Measurements from ENCODE around the gene CEP97.
"Not testable (repeated sequence)": the region's sequence is repeated elsewhere in the genome, so short reads cannot be mapped to it uniquely, and the experiment has no call there.

CEP97 gene

DNA sequence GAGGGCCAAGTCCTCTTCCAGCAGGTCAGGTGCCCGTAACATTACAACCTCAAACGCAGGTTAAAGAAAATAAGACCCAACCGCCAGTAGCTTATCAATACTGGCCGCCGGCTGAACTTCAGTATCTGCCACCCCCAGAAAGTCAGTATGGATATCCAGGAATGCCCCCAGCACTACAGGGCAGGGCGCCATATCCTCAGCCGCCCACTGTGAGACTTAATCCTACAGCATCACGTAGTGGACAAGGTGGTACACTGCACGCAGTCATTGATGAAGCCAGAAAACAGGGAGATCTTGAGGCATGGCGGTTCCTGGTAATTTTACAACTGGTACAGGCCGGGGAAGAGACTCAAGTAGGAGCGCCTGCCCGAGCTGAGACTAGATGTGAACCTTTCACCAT is 30.9 kb upstream of the CEP97 start:
- not testable (repeated sequence) for H3F3A ChIP-seq (ENCODE audit: control insufficient read depth, insufficient read depth); H3K4me2 ChIP-seq (ENCODE audit: low read length); H3K79me2 ChIP-seq (ENCODE audit: control insufficient read depth, low read length); H3K9me2 ChIP-seq (replicated peaks; ENCODE audit: control insufficient read depth, low read length); H3K4me1 ChIP-seq (ENCODE audit: control insufficient read depth, low read length); H3K9me3 ChIP-seq (ENCODE audit: control insufficient read depth, insufficient read depth, low read length); H4K20me1 ChIP-seq (ENCODE audit: control insufficient read depth, insufficient read depth, low read depth, low read length); H3K36me3 ChIP-seq (ENCODE audit: control insufficient read depth, low read length); H3K27me3 ChIP-seq (ENCODE audit: control insufficient read depth, low read length); H3K4me3 ChIP-seq (ENCODE audit: low read length); H3K27ac ChIP-seq (ENCODE audit: low read depth, low read length)
- TF ChIP-seq, protein P1, sequence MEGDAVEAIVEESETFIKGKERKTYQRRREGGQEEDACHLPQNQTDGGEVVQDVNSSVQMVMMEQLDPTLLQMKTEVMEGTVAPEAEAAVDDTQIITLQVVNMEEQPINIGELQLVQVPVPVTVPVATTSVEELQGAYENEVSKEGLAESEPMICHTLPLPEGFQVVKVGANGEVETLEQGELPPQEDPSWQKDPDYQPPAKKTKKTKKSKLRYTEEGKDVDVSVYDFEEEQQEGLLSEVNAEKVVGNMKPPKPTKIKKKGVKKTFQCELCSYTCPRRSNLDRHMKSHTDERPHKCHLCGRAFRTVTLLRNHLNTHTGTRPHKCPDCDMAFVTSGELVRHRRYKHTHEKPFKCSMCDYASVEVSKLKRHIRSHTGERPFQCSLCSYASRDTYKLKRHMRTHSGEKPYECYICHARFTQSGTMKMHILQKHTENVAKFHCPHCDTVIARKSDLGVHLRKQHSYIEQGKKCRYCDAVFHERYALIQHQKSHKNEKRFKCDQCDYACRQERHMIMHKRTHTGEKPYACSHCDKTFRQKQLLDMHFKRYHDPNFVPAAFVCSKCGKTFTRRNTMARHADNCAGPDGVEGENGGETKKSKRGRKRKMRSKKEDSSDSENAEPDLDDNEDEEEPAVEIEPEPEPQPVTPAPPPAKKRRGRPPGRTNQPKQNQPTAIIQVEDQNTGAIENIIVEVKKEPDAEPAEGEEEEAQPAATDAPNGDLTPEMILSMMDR (IDR thresholded peaks at IDR 0.05; ENCODE audit: low read depth, low read length, poor library complexity, severe bottlenecking) = peak; percentile 57

DNA sequence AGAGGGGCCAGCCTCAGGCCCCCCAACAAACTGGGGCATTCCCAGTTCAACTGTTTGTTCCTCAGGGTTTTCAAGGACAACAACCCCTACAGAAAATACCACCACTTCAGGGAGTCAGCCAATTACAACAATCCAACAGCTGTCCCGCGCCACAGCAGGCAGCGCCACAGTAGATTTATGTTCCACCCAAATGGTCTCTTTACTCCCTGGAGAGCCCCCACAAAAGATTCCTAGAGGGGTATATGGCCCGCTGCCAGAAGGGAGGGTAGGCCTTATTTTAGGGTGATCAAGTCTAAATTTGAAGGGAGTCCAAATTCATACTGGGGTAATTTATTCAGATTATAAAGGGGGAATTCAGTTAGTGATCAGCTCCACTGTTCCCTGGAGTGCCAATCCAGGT is 29.6 kb upstream of the CEP97 start:
- not testable (repeated sequence) for H3K9me3 ChIP-seq (ENCODE audit: control insufficient read depth, insufficient read depth, low read length); H3K36me3 ChIP-seq (ENCODE audit: control insufficient read depth, low read length); H3K27ac ChIP-seq (ENCODE audit: low read depth, low read length); H3K27me3 ChIP-seq (ENCODE audit: control insufficient read depth, low read length); H3K4me3 ChIP-seq (ENCODE audit: low read length); H3K4me2 ChIP-seq (ENCODE audit: low read length); H3K9me2 ChIP-seq (replicated peaks; ENCODE audit: control insufficient read depth, low read length); H3F3A ChIP-seq (ENCODE audit: control insufficient read depth, insufficient read depth); H3K4me1 ChIP-seq (ENCODE audit: control insufficient read depth, low read length); H3K79me2 ChIP-seq (ENCODE audit: control insufficient read depth, low read length); H4K20me1 ChIP-seq (ENCODE audit: control insufficient read depth, insufficient read depth, low read depth, low read length)

DNA sequence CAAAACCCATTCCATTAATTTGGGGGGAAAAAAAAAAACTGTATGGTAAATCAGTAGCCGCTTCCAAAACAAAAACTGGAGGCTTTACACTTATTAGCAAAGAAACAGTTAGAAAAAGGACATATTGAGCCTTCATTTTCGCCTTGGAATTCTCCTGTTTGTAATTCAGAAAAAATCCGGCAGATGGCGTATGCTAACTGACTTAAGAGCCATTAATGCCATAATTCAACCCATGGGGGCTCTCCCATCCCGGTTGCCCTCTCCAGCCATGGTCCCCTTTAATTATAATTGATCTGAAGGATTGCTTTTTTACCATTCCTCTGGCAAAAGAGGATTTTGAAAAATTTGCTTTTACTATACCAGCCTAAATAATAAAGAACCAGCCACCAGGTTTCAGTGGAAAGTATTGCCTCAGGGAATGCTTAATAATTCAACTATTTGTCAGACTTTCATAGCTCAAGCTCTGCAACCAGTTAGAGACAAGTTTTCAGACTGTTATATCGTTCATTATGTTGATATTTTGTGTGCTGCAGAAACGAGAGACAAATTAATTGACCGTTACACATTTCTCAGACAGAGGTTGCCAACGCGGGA is 28.5 kb upstream of the CEP97 start:
- Histone ChIP-seq H3K4me3 (ENCODE audit: low read length) (no peak overlapping the region), H3K9me3 (ENCODE audit: control insufficient read depth, insufficient read depth, low read length) (no peaks in the 10 kb centered on the region), H3K27ac (ENCODE audit: low read depth, low read length) (no peak overlapping the region), H3K79me2 (ENCODE audit: control insufficient read depth, low read length) (no peaks in the 10 kb centered on the region), H4K20me1 (ENCODE audit: control insufficient read depth, insufficient read depth, low read depth, low read length) (no peaks in the 10 kb centered on the region), H3K4me1 (ENCODE audit: control insufficient read depth, low read length) (no peaks in the 10 kb centered on the region), H3K9me2 (replicated peaks; ENCODE audit: control insufficient read depth, low read length) (no peaks in the 10 kb centered on the region), H3F3A (ENCODE audit: control insufficient read depth, insufficient read depth) (no peaks in the 10 kb centered on the region), H3K4me2 (ENCODE audit: low read length) (no peak overlapping the region), H3K36me3 (ENCODE audit: control insufficient read depth, low read length) (no peaks in the 10 kb centered on the region), H3K27me3 (ENCODE audit: control insufficient read depth, low read length) (no peaks in the 10 kb centered on the region)
- TF ChIP-seq, protein P1 (IDR thresholded peaks at IDR 0.05; ENCODE audit: low read depth, low read length, poor library complexity, severe bottlenecking) = peak; percentile 75
- no peak for TF ChIP-seq EZH2phosphoT487 (IDR thresholded peaks at IDR 0.05; ENCODE audit: borderline replicate concordance, low read length)

DNA sequence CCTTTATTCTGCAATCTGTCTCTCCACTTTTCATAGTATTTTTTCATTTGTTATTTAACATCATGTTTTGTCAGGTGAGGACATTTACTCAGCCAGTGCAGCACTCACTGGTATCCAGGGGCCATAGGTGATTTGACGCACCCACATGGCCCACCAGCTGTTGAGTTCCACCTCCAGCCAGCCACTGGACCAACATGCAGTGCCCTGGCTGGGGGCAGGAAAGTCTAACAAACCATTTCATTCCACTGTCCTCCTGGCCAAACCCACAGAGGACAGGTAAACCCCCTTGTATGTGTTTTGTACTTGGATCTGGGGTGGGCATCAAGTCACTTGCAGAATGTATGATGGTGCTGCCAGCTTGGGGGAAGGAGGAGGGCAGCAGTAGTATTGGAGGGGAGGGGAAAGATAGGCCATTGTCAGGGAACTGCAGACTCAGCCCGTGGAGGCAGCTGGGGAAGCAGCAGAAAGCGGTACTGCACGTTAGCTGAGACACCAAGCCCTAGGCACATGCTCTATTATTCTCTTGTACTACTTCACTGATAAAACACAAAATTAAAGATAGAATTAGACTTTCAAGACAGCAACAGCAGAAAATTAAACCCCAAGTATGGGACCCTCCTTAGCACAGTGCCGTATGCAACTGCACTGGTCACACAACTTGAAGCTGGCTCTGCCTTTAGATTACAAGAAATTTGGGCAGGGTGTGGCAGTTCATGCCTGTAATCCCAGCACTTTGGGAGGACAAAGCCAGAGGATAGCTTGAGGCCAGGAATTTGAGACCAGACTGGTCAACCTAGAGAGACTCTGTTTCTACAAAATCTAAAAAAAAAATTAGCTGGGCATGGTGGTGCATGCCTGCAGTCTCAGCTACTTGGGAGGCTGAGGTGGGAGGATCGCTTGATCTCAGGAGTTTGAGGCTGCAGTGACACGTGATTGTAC is 22.4 kb upstream of the CEP97 start:
- Histone ChIP-seq H3K9me2 (replicated peaks; ENCODE audit: control insufficient read depth, low read length) (no peaks in the 10 kb centered on the region), H3K79me2 (ENCODE audit: control insufficient read depth, low read length) (no peaks in the 10 kb centered on the region), H4K20me1 (ENCODE audit: control insufficient read depth, insufficient read depth, low read depth, low read length) (no peaks in the 10 kb centered on the region), H3K36me3 (ENCODE audit: control insufficient read depth, low read length) (no peaks in the 10 kb centered on the region), H3K4me1 (ENCODE audit: control insufficient read depth, low read length) (no peaks in the 10 kb centered on the region; the same call in 1 of the 2 replicates), H3K27me3 (ENCODE audit: control insufficient read depth, low read length) (no peaks in the 10 kb centered on the region), H3K4me3 (ENCODE audit: low read length) (no peak overlapping the region), H3K4me2 (ENCODE audit: low read length) (no peak overlapping the region), H3F3A (ENCODE audit: control insufficient read depth, insufficient read depth) (no peaks in the 10 kb centered on the region), H3K9me3 (ENCODE audit: control insufficient read depth, insufficient read depth, low read length) (no peaks in the 10 kb centered on the region), H3K27ac (ENCODE audit: low read depth, low read length) (no peak overlapping the region)
- TF ChIP-seq, protein P1 (IDR thresholded peaks at IDR 0.05; ENCODE audit: low read depth, low read length, poor library complexity, severe bottlenecking) = no peak
- TF ChIP-seq EZH2phosphoT487 (IDR thresholded peaks at IDR 0.05; ENCODE audit: borderline replicate concordance, low read length) = no peak

All from DOHH2 (cell line).